BLaER1 treated with 17β-estradiol and CSF1 and Interleukin-3, amounts not matched to agents 10 nM and 100 nM (cell line): ENCODE results near the gene ADAMTS6.
"Not testable (repeated sequence)": the region's sequence is repeated elsewhere in the genome, so short reads cannot be mapped to it uniquely, and the experiment has no call there.

Experiments used
- H3K27ac ChIP-seq, 11 experiments: shearing (Covaris generic); formaldehyde crosslinking; 2 replicates each; pipeline ENCODE4 v1.8.1; 2022
- H3K27me3 ChIP-seq, 11 experiments: shearing (Covaris generic); formaldehyde crosslinking; 2 replicates each; pipeline ENCODE4 v1.8.1; 2022
- H3K36me3 ChIP-seq, 11 experiments: shearing (Covaris generic); formaldehyde crosslinking; 2 replicates each; pipeline ENCODE4 v1.8.1; 2022
- H3K4me1 ChIP-seq, 10 experiments: shearing (Covaris generic); formaldehyde crosslinking; 2 replicates each; pipeline ENCODE4 v1.8.1; 2022
- H3K4me2 ChIP-seq, 11 experiments: shearing (Covaris generic); formaldehyde crosslinking; 2 replicates each; pipeline ENCODE4 v1.8.1; 2022
- H3K4me3 ChIP-seq, 10 experiments: shearing (Covaris generic); formaldehyde crosslinking; 2 replicates each; pipeline ENCODE4 v1.8.1; 2022
- H3K9ac ChIP-seq, 11 experiments: shearing (Covaris generic); formaldehyde crosslinking; 2 replicates each; pipeline ENCODE4 v1.8.1; 2022
- H3K9me3 ChIP-seq, 11 experiments: shearing (Covaris generic); formaldehyde crosslinking; replicated peaks in 1 of 11; 2 replicates each; pipeline ENCODE4 v1.8.1; 2022
- H4K20me1 ChIP-seq, 11 experiments: shearing (Covaris generic); formaldehyde crosslinking; 2 replicates each; pipeline ENCODE4 v1.8.1; 2022
- Cebpa-rat ChIP-seq, 11 experiments: shearing (Covaris generic); IDR thresholded peaks; 2 replicates each; pipeline ENCODE4 v1.8.1; 2022

ADAMTS6 gene

DNA sequence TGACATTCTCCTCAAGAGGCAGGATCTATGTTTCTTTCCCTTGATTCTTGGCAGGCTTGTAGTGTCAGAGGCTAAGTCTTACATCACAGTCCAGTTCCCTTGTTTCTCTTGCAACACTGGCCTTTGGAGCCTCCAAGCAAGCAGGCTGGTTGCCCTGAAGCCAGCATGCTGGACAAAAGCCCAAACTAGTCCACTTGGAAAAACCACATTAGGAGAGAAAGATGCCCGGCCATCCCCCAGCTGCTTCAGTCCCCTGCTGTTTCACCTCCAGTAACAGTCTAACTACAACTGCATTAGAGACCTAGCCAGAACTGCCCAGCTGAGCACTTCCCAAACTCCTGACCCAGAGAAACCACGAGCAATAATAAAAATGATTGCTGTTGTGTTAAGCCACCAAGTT lies 87.6 kb downstream of the ADAMTS6 start:
- no peaks in the 10 kb centered on the region for H3K9me3 ChIP-seq
- H3K4me1 ChIP-seq: no peaks in the 10 kb centered on the region
- H3K27ac ChIP-seq: no peak overlapping the region
- no peak overlapping the region for H3K4me3 ChIP-seq
- no peak overlapping the region for H3K4me2 ChIP-seq
- no peaks in the 10 kb centered on the region for H3K27me3 ChIP-seq
- H3K9ac ChIP-seq: no peak overlapping the region
- H3K36me3 ChIP-seq: no peaks in the 10 kb centered on the region
- no peaks in the 10 kb centered on the region for H4K20me1 ChIP-seq
- TF ChIP-seq Cebpa-rat (IDR thresholded peaks at IDR 0.05): no peak

DNA sequence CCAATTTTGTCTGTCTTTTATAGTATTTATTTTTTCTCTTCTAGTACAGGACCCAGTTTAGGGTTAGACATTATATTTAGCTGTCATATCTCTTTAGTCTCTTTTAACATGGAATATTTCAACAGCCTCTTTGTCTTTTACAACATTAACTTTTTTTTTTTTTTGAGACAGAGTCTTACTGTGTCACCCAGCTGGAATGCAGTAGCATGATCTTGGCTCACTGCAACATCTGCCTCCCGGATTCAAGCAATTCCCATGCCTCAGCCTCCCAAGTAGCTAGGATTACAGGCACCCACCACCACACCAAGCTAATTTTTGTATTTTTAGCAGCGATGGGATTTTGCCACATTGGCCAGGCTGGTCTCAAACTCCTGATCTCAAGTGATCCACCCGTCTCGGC lies 90.1 kb downstream of the ADAMTS6 start:
- H3K27ac ChIP-seq: no peak overlapping the region
- no peak for TF ChIP-seq Cebpa-rat (IDR thresholded peaks at IDR 0.05)
- H3K4me3 ChIP-seq: no peak overlapping the region
- no peak overlapping the region for H3K9ac ChIP-seq
- no peaks in the 10 kb centered on the region for H3K4me1 ChIP-seq
- H3K36me3 ChIP-seq: no peaks in the 10 kb centered on the region
- no peak overlapping the region for H3K4me2 ChIP-seq
- no peaks in the 10 kb centered on the region for H4K20me1 ChIP-seq
- H3K27me3 ChIP-seq: no peaks in the 10 kb centered on the region
- H3K9me3 ChIP-seq: no peaks in the 10 kb centered on the region

GRCh38 chr5:65390208-65390607 lies 91.5 kb downstream of the ADAMTS6 start:
- Histone ChIP-seq H4K20me1 (no peaks in the 10 kb centered on the region), H3K27ac (no peak overlapping the region), H3K4me3 (no peak overlapping the region), H3K36me3 (no peaks in the 10 kb centered on the region), H3K9ac (no peak overlapping the region), H3K9me3 (no peaks in the 10 kb centered on the region), H3K4me1 (no peaks in the 10 kb centered on the region), H3K4me2 (no peak overlapping the region), H3K27me3 (no peaks in the 10 kb centered on the region)
- TF ChIP-seq Cebpa-rat (IDR thresholded peaks at IDR 0.05): no peak

GRCh38 chr5:65383859-65384258 lies 97.9 kb downstream of the ADAMTS6 start:
- Histone ChIP-seq H3K4me3 (no peak overlapping the region), H3K36me3 (no peaks in the 10 kb centered on the region), H3K27me3 (no peaks in the 10 kb centered on the region), H3K9ac (no peak overlapping the region), H3K9me3 (no peaks in the 10 kb centered on the region), H3K4me1 (no peaks in the 10 kb centered on the region), H4K20me1 (no peaks in the 10 kb centered on the region), H3K4me2 (no peak overlapping the region), H3K27ac (no peak overlapping the region)
- TF ChIP-seq Cebpa-rat (IDR thresholded peaks at IDR 0.05): no peak

GRCh38 chr5:65382582-65382981 lies 99.1 kb downstream of the ADAMTS6 start:
- Histone ChIP-seq H3K4me1 (no peaks in the 10 kb centered on the region), H3K9me3 (no peaks in the 10 kb centered on the region), H3K4me3 (no peak overlapping the region), H3K27ac (no peak overlapping the region), H4K20me1 (no peaks in the 10 kb centered on the region), H3K4me2 (no peak overlapping the region), H3K9ac (no peak overlapping the region), H3K36me3 (no peaks in the 10 kb centered on the region), H3K27me3 (no peaks in the 10 kb centered on the region)
- TF ChIP-seq Cebpa-rat (IDR thresholded peaks at IDR 0.05): no peak

DNA sequence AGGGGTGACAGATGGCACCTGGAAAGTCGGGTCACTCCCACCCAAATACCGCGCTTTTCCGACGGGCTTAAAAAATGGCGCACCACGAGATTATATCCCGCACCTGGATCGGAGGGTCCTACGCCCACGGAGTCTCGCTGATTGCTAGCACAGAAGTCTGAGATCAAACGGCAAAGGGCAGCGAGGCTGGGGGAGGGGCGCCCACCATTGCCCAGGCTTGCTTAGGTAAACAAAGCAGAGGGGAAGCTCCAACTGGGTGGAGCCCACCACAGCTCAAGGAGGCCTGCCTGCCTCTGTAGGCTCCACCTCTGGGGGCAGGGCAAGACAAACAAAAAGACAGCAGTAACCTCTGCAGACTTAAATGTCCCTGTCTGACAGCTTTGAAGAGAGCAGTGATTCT lies 111.2 kb downstream of the ADAMTS6 start:
- not testable (repeated sequence) for H3K4me1 ChIP-seq, H3K27ac ChIP-seq, H3K9ac ChIP-seq, H3K4me3 ChIP-seq, H4K20me1 ChIP-seq, H3K36me3 ChIP-seq, H3K27me3 ChIP-seq, H3K9me3 ChIP-seq, H3K4me2 ChIP-seq

DNA sequence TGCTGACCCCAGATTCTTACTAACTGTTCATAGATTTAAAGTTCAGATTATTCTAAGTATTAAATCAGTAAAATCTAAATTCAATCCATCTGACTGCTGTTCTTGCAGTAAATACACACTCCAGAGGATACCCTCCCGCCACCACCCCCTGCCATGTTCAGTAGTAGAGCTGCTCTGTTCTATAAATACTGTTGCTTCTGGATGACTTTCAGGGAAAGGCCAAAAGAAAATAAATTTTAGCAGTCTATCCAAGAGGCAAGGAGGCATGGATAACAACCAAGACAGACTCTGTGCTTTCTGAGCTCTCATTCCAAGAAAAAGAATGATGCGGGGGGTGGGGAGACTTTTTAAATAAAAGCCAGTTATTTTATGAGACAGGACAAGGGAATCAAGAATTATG lies 115.1 kb downstream of the ADAMTS6 start:
- no peak overlapping the region for H3K4me3 ChIP-seq
- no peaks in the 10 kb centered on the region for H3K36me3 ChIP-seq
- no peaks in the 10 kb centered on the region for H3K4me1 ChIP-seq
- no peak for TF ChIP-seq Cebpa-rat (IDR thresholded peaks at IDR 0.05)
- H3K27me3 ChIP-seq: no peaks in the 10 kb centered on the region
- no peak overlapping the region for H3K4me2 ChIP-seq
- H4K20me1 ChIP-seq: no peaks in the 10 kb centered on the region
- H3K9me3 ChIP-seq: peaks cover 0 to 6% (median 0%) of the 10 kb centered on the region in 11 experiments; a peak in 2 of 22 replicates
- H3K9ac ChIP-seq: no peak overlapping the region
- H3K27ac ChIP-seq: no peak overlapping the region

DNA sequence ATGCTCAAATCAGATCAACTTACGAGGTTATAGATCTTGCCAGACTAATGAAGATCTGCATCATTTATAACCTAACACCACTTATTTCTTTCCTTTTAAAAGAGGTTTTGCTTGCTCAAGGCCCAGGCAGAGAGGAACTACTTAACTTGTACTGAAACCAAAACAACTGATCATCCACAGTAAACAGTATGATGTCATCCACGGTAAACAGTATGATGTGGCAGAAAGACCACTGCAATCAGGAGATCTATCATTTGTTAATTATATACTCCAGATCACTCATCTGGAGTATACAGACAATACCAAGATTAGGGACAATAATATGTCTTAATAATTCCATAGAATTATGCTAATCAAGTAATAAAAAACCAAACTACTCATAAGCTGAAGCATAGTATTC lies 116.8 kb downstream of the ADAMTS6 start:
- no peaks in the 10 kb centered on the region for H4K20me1 ChIP-seq
- no peak overlapping the region for H3K27ac ChIP-seq
- H3K9me3 ChIP-seq: no peaks in the 10 kb centered on the region
- no peaks in the 10 kb centered on the region for H3K36me3 ChIP-seq
- H3K27me3 ChIP-seq: no peaks in the 10 kb centered on the region
- no peak overlapping the region for H3K9ac ChIP-seq
- no peaks in the 10 kb centered on the region for H3K4me1 ChIP-seq
- H3K4me2 ChIP-seq: no peak overlapping the region
- no peak for TF ChIP-seq Cebpa-rat (IDR thresholded peaks at IDR 0.05)
- H3K4me3 ChIP-seq: no peak overlapping the region

GRCh38 chr5:65363499-65363898 lies 118.2 kb downstream of the ADAMTS6 start:
- Histone ChIP-seq H3K27me3 (no peaks in the 10 kb centered on the region), H3K27ac (no peak overlapping the region), H3K4me2 (no peak overlapping the region), H4K20me1 (no peaks in the 10 kb centered on the region), H3K9ac (no peak overlapping the region), H3K4me1 (no peaks in the 10 kb centered on the region), H3K4me3 (no peak overlapping the region), H3K36me3 (no peaks in the 10 kb centered on the region), H3K9me3 (no peaks in the 10 kb centered on the region)
- no peak for TF ChIP-seq Cebpa-rat (IDR thresholded peaks at IDR 0.05)

DNA sequence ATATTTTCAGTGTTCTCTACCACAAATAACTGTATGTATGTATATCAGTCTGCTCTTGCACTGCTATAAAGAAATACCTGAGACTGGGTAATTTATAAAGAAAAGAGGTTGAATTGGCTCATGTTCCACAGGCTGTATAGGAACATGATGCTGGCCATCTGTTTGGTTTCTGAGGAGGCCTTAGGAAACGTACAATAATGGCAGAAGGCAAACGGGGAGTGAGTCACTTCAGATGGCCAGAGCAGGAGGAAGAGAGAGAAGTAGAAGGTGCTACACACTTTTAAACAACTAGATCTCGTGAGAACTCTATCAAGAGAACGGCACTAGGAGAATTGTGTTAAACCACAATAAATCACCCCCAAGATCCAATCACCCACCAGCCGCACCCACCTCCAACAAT lies 121.7 kb downstream of the ADAMTS6 start:
- no peak for TF ChIP-seq Cebpa-rat (IDR thresholded peaks at IDR 0.05)
- no peaks in the 10 kb centered on the region for H3K36me3 ChIP-seq
- H4K20me1 ChIP-seq: no peaks in the 10 kb centered on the region
- no peaks in the 10 kb centered on the region for H3K27me3 ChIP-seq
- no peak overlapping the region for H3K27ac ChIP-seq
- H3K4me2 ChIP-seq: no peak overlapping the region
- H3K9me3 ChIP-seq: no peaks in the 10 kb centered on the region
- H3K4me1 ChIP-seq: no peaks in the 10 kb centered on the region
- no peak overlapping the region for H3K9ac ChIP-seq
- H3K4me3 ChIP-seq: no peak overlapping the region

DNA sequence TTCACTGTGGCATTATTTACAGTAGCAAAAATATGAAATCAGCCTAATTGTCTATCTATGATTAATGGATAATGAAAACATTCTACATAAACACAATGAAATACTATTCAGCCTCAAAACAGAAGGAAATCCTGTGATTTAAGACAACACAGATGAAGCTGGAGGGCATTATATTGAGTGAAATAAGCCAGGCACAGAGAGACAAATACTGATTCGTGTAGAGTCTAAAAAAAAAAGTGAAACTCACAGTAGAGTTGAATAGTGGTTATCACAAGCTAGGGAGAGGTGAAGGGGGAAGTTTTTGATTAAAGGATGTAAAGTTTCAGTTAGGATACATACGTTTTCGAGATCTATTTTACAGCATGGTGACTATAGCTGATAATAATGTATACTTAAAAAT lies 122.2 kb downstream of the ADAMTS6 start:
- Histone ChIP-seq H3K27me3 (no peaks in the 10 kb centered on the region), H3K27ac (no peak overlapping the region), H3K4me2 (no peak overlapping the region), H3K4me1 (no peaks in the 10 kb centered on the region), H3K4me3 (no peak overlapping the region), H3K36me3 (no peaks in the 10 kb centered on the region), H4K20me1 (no peaks in the 10 kb centered on the region), H3K9ac (no peak overlapping the region), H3K9me3 (no peaks in the 10 kb centered on the region)
- no peak for TF ChIP-seq Cebpa-rat (IDR thresholded peaks at IDR 0.05)
